Mammary epithelial cell (primary cell): ENCODE results near the gene RPL7A.

Experiments used
- EZH2 ChIP-seq: IDR thresholded peaks from 2 replicates; pipeline ENCODE4 v1.6.1; 2012; ENCODE audit warnings: low read length, inconsistent platforms, borderline replicate concordance
- TF ChIP-seq, protein P1 (sequence below), 2 donors: IDR thresholded peaks in 1 of 2; conservative IDR thresholded peaks in 1 of 2; 2 replicates each; pipeline ENCODE4 v1.5.1; 2011 to 2012; ENCODE audit warnings: inconsistent platforms in 2 of 2, low read length in 2 of 2, mild to moderate bottlenecking in 2 of 2, control low read depth in 1 of 2, low read depth in 1 of 2; ENCODE audit not compliant: insufficient read depth in 1 of 2; ENCODE audit errors: extremely low read depth in 1 of 2

DNA sequence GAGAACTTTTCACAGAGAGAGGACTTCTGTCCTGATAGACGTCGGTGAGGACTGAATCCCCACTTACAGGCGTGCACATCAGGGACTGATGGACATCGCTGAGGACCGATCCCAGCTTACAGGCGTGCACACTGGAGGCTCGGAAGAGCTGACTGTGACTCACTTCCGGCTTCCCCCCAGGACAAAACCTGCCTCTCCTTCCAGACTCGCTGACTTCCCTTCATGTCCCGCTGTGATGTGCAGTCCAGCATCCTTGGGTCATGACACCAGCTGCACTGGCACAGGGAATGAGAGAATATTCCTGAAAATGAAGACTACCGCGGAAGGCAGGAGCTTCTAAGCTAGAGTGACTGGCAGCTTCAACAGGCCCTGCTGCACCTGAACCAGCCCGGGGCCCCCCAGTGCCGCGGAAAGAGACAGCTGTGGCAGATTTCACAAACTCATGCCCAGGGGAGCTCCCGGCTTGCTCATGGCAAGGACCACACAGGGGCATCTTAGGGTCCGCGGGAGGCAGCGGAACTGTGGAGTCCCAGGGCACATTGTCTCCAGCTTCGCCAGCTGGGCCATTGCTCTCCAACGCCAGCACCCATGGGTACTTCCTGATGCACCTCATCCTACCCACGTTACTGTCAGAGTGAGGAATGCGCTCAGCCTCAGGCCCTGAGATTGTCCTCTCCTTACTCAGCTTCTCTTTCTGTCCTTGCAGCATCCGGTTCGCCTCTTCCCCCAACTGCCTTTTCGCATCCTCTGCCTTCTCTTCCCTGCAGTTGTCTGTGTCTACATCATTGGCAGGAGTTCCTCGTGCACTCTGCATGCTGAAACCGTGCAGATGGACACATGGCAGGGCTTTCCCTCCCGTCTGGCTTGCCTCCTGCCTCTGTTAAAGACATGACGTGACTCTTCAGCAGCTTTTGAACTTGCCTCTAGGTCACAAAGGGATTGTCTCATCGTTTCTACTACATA, 41.5 kb upstream of the RPL7A start:
- TF ChIP-seq, protein P1, sequence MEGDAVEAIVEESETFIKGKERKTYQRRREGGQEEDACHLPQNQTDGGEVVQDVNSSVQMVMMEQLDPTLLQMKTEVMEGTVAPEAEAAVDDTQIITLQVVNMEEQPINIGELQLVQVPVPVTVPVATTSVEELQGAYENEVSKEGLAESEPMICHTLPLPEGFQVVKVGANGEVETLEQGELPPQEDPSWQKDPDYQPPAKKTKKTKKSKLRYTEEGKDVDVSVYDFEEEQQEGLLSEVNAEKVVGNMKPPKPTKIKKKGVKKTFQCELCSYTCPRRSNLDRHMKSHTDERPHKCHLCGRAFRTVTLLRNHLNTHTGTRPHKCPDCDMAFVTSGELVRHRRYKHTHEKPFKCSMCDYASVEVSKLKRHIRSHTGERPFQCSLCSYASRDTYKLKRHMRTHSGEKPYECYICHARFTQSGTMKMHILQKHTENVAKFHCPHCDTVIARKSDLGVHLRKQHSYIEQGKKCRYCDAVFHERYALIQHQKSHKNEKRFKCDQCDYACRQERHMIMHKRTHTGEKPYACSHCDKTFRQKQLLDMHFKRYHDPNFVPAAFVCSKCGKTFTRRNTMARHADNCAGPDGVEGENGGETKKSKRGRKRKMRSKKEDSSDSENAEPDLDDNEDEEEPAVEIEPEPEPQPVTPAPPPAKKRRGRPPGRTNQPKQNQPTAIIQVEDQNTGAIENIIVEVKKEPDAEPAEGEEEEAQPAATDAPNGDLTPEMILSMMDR (conservative IDR thresholded peaks at IDR 0.05 in 1 of 2, IDR thresholded peaks at IDR 0.05 in 1 of 2; ENCODE audit: extremely low read depth in 1 of 2, insufficient read depth in 1 of 2, low read depth in 1 of 2, low read length in 2 of 2) = no peak
- TF ChIP-seq EZH2 = no peak
